Myocyte (in vitro differentiated cells): Measurements from ENCODE around the gene ZFP91. TPM values are rescaled to one million over a fixed set of nuclear protein-coding genes. Genes with fewer than 3 reads are reported as not detected.
A peak's percentile ranks its signal among the peaks of the same experiment; 100 is the strongest.

ENCODE experiments used
- DNase-seq: peaks from one replicate; pipeline ENCODE4 v3.0.0-alpha.2; 2012; ENCODE audit warnings: low read depth
- total RNA-seq: library from RNA; depleted of rRNA; stranded (reverse); fragments of >200 nt; gene quantifications from 2 replicates; pipeline ENCODE4 v1.2.3, GENCODE V29; 2014

Gene ZFP91
- total RNA-seq, 1 donor from 2014 or later: 92.5 TPM

DNA sequence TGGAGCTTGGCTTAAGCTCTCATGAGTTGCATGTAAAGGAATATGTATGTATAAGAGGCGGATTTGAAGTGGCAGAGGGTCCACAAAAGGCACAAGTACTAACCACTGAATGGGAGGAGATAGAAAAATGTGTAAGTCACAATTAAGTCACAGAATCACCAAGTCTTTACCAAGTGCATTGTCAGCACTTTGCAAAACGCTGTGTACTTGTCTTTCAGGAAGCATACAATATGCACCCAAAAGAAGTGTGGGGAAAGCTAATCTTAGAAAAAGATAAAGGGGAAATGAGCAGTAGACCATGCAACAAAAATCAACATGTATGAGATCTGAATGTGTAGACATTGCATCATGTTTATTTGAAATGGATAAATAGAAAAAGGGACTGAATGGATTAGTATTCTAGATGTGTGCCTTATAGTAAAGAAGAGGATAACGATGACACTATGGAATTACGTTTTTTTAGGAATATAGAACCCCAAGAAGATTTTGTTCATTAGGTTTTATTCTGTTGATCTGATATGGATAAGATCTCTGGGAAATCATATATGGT lies 48.1 kb downstream of the ZFP91 start:
- DNase-seq: no peak

DNA sequence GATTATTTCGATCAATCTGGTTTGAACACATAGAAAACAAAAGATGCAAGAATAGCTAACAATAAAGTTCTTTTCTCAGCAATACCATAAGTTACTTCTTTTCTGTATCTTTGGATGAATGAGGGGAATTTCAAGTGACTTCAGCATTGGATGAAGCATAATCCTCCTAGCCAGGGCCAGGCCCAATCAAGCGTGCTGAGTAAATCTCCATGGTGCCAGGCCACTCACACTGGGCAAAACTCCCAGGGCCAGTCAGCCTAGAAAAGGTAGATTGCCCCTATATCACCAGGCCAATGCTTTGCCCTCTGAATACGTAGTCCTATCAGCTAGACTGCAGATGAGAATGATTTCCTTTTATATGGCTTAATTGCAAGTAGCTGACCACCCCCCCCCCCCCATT lies 49.6 kb downstream of the ZFP91 start:
- DNase-seq: no peak

GRCh38 chr11:58629857-58630256 lies 51.0 kb downstream of the ZFP91 start:
- DNase-seq: peak; percentile 65

- DNase-seq: no peak
Observed at GRCh38 chr11:58631378-58631777, 52.5 kb downstream of the ZFP91 start.

- DNase-seq: no peak
Observed at GRCh38 chr11:58632510-58632909, 53.6 kb downstream of the ZFP91 start.

DNA sequence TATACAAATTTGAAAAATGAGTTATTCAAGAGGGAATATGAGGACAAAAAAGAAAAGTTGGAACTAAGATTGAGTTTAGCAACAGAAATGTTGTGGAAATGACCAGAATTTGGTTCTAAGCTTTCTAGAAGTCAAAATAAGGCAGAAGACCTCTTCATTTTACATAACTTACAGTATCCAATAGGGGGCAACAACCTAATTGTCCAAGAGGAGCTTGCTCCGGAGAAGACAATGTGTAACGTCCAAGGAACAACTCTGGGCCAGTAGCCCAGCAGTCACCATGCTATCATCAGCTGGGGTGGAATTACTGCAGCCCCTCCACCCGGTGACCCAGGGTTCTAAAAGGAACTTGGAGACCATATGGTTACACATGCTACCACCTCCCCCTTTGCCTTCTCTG lies 57.7 kb downstream of the ZFP91 start:
- DNase-seq: no peak

DNA sequence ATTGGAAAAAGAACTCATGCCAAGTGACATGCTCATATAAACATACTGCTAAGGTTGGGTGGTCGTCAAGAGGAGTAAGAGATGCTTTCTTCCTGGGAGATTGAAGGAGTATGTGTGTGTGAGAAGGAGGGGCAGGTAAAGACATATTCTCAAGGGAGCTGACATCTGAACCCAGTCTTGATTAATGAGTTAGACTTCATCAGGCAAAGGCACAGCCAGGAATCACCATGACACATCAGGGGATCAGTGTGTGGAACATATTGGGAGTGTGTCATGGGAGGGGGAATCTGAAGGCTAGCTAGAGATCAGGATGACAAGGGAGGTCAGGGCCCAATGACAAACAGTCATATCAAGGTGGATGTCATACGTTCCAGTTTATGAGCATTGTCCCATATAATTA lies 58.5 kb downstream of the ZFP91 start:
- DNase-seq: no peak

- no peak for DNase-seq
Observed at GRCh38 chr11:58639103-58639502, 60.2 kb downstream of the ZFP91 start.

DNA sequence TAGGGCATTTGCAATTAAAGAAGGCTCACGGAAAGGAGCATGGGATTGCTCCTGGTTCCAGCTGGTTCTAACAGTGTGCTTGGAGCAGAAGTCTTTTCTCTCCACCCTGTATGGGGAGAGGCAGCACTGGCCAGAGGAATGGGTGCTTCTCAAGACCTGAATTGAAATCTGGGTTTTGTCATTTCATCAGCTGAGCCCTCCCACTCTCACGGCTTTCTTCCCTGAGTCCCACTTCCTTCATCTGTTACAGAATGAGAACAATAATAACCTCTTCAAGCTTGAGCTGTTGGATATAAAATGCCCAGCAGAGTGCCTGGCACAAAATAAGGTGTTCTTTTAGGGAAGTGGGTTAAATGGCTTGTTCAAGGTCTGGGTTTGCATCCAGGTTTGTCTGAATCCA lies 60.8 kb downstream of the ZFP91 start:
- no peak for DNase-seq

DNA sequence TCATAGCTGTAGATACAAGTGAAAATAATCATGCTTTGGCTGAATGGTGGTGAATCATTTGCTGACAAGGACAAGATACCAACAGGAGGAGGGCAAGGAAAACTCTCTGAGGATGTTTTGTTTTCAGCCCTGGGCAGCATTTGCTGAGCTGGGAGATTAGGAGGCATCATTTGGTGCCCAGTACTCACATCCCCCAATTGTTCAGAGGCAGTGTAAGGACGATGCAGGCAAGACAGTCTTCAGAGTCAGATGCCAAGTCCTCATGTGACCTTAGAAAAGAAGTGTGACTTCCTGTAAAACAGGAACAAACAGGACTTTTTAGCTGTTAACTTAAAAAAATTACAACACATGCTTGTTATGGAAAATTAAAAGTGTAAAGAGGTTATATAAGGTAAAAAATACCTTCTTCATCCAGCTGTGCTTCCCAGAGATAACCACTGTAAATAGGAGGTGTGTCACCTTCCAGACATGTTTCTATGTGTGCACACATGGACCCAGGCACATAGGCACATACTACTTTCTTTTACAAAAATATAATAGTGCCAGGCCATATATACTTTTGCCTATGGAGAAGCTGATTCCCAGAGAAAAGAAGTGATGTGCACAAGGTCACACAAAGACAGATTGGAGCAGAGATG lies 61.6 kb downstream of the ZFP91 start:
- no peak for DNase-seq

GRCh38 chr11:58641341-58641740 lies 62.5 kb downstream of the ZFP91 start:
- no peak for DNase-seq

- no peak for DNase-seq
Observed at GRCh38 chr11:58641803-58642581, 63.1 kb downstream of the ZFP91 start.

- no peak for DNase-seq
Observed at GRCh38 chr11:58645854-58646253, 67.0 kb downstream of the ZFP91 start.

GRCh38 chr11:58647141-58647699 lies 68.4 kb downstream of the ZFP91 start:
- DNase-seq: peak; percentile 71

DNA sequence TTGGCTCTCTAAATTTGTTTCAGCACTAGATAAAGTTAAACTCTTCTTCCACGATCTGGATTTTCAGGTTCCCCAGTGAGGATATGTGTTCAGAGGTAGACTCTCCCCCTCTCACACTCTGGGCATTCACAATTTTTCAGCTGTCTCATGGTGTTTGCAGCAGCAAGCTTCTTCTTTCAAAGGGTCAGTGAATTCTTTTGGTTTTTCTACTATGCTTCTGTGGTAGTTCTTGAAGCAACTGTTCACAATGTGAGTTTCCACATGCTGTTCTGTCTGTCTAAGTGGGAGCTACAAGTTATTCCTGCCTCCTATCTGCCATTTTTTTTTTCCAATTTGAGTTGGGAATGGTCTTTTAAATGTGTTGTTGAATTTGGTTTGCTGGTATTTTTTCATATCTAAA lies 69.0 kb downstream of the ZFP91 start:
- DNase-seq: peak; percentile 76

DNA sequence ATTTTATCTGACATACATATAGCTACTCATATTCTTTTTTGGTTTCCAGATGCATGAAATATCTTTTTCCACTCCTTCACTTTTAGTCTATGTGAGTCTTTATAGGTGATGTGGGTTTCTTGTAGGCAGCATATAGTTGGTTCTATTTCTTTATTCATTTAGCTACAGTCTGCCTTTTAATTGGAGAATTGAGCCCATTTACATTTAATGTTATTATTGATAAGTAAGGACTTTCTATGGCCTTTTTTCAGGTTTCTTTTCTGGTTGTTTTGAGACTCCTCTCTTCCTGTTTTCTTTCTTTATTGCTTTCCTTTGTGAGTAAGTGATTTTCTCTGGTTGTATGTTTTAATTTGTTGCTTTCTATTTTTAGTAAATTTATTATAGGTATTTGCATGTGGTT lies 70.8 kb downstream of the ZFP91 start:
- no peak for DNase-seq

- no peak for DNase-seq
Observed at GRCh38 chr11:58650496-58650895, 71.6 kb downstream of the ZFP91 start.

DNA sequence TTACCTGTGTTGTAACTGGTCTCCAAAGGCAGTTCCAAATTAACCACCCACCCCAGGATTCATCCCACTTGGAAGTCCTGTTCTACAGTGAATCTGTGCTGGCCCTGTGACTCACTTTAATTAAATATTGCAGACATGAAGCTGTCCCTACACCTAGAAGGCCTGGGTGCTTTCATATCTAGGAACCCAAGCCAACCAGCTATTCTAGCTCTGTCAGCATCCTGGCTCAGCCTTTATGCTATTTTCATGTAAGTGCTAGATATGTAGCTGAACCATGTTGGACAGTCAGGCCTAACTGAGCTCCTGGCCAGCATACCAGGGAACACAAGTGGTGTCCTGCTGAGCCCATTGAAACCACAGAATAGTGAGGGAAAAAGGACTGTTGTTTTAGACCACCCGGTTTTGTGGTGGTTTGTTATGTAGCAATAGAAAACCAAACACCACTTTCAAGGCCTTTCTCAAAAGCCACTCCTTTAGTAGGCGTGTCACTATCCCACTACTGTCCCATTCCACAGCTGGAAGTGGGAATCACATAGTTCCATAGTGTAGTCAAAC lies 73.9 kb downstream of the ZFP91 start:
- peak; percentile 64 for DNase-seq

- peak; percentile 84 for DNase-seq
Observed at GRCh38 chr11:58654079-58654907, 75.4 kb downstream of the ZFP91 start.

DNA sequence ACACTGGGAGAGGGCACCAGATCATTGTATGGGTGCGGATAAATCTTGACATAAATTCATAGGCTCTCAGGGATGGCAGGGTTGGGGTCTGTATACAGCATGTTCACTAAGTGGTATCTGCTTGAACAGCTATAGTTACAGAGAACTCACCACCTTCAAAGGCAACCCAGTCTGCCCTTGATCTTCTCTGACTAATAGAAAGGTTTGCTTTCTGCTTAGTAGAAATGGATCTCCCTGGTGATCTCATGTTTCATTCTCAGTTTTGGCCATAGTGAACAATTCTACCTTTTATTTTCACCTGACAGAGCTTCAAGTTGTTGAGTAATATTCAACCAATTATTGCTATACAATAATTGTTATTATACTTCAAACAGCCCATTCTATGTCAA lies 76.0 kb downstream of the ZFP91 start:
- DNase-seq: no peak

- DNase-seq: no peak
Observed at GRCh38 chr11:58656348-58656747, 77.5 kb downstream of the ZFP91 start.
